Measurements from ENCODE around the gene SLC16A9.

DNA sequence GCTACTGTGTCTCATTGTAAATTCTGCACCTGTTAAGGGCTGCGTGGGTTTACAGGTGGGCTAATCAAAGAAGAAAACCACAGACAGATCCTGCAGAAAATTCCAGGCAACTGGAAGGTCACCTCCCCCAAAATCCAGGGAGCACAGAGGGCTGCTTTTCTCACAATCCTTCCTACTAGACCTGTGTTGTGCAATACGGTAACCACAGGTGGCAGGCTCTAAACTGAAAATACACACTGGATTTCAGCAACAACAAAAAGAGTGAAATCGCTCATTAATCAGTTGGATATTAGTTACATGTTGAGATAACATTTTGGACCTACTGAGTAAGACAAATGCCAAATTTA, 83.2 kb downstream of the SLC16A9 start:
- TF ChIP-seq POLR2A (IDR thresholded peaks at IDR 0.05) (no peak), EP300 (IDR thresholded peaks at IDR 0.05) (no peak)
